Thyroid gland (tissue), 4 donors: ENCODE data around the gene SPDEF. TPM values are rescaled to one million over a fixed set of nuclear protein-coding genes. Genes with fewer than 3 reads are reported as not detected.

Experiments
- DNase-seq, 2 donors: peaks; one replicate each; pipeline ENCODE4 v3.0.0-alpha.2; 2019
- H3K27ac ChIP-seq, 3 donors: fragments of 200-600 bp; sonication (generic); 1 replicate in 2 of 3; 2 replicates in 1 of 3; pipeline ENCODE4 v1.5.1; 2016 to 2019; ENCODE audit warnings: mild to moderate bottlenecking in 1 of 3, moderate library complexity in 1 of 3
- H3K27me3 ChIP-seq: fragments of 200-600 bp; sonication (generic); one replicate; pipeline ENCODE4 v1.5.1; 2019
- H3K36me3 ChIP-seq, 2 donors: fragments of 200-600 bp; sonication (generic); one replicate each; pipeline ENCODE4 v1.5.1; 2016 to 2019
- H3K4me1 ChIP-seq, 2 donors: fragments of 200-600 bp; sonication (generic); one replicate each; pipeline ENCODE4 v1.5.1; 2017 to 2019
- H3K4me3 ChIP-seq, 3 donors: fragments of 200-600 bp; sonication (generic); replicated peaks in 1 of 3; 1 replicate in 2 of 3; 2 replicates in 1 of 3; pipeline ENCODE4 v1.5.1; 2016; ENCODE audit warnings: mild to moderate bottlenecking in 1 of 3
- H3K9me3 ChIP-seq: fragments of 200-600 bp; sonication (generic); one replicate; pipeline ENCODE4 v1.5.1; 2017
- POLR2A ChIP-seq, 2 donors: fragments of 450-650 bp; IDR thresholded peaks; one replicate each; pipeline ENCODE4 v1.6.1; 2017; ENCODE audit warnings: antibody characterized with exemption in 2 of 2, mild to moderate bottlenecking in 2 of 2, moderate library complexity in 1 of 2
- WGBS, 2 donors: methylation state at CpG; one replicate each; pipeline ENCODE4 v1.1.5; 2017; 5-methylcytosine and 5-hydroxymethylcytosine counted together
- intact Hi-C: fragments of 100-400 bp; cut with DNase I; formaldehyde crosslinking; loops from one replicate; pipeline ENCODE4 v1.15.1; 2023
- total RNA-seq, 4 donors: library from RNA; depleted of rRNA; stranded (reverse); fragments of >200 nt; gene quantifications; one replicate each; pipeline ENCODE4 v1.2.3, GENCODE V29; 2016
- TF ChIP-seq, protein P1 (sequence below), 6 experiments: fragments of 200-600 bp in 3 of 6; fragments of 450-650 bp in 3 of 6; sonication (generic) in 3 of 6; IDR thresholded peaks; one replicate each; pipeline ENCODE4 v1.5.1; 2016 to 2019; ENCODE audit warnings: antibody characterized with exemption in 6 of 6, mild to moderate bottlenecking in 2 of 6, inconsistent platforms in 1 of 6, moderate library complexity in 1 of 6

SPDEF gene
- total RNA-seq, 4 donors from 2014 or later = not detected

- no peak for DNase-seq
- no peak overlapping the region for H3K27ac ChIP-seq
- no peaks in the 10 kb centered on the region for H3K27me3 ChIP-seq
- no peaks in the 10 kb centered on the region for H3K36me3 ChIP-seq
- no peak for TF ChIP-seq POLR2A (IDR thresholded peaks at IDR 0.05)
- TF ChIP-seq, protein P1, sequence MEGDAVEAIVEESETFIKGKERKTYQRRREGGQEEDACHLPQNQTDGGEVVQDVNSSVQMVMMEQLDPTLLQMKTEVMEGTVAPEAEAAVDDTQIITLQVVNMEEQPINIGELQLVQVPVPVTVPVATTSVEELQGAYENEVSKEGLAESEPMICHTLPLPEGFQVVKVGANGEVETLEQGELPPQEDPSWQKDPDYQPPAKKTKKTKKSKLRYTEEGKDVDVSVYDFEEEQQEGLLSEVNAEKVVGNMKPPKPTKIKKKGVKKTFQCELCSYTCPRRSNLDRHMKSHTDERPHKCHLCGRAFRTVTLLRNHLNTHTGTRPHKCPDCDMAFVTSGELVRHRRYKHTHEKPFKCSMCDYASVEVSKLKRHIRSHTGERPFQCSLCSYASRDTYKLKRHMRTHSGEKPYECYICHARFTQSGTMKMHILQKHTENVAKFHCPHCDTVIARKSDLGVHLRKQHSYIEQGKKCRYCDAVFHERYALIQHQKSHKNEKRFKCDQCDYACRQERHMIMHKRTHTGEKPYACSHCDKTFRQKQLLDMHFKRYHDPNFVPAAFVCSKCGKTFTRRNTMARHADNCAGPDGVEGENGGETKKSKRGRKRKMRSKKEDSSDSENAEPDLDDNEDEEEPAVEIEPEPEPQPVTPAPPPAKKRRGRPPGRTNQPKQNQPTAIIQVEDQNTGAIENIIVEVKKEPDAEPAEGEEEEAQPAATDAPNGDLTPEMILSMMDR (IDR thresholded peaks at IDR 0.05) = no peak
- no peaks in the 10 kb centered on the region for H3K9me3 ChIP-seq
- no peak overlapping the region for H3K4me3 ChIP-seq
- 79 to 80% methylated on average over 10 of the region's 10 CpGs for WGBS, 2 donors
- intact Hi-C loops = no loop called here
- H3K4me1 ChIP-seq = no peaks in the 10 kb centered on the region
Measured at GRCh38 chr6:34497411-34497810, 58.7 kb downstream of the SPDEF start.

GRCh38 chr6:34496103-34496685 is 59.9 kb downstream of the SPDEF start:
- DNase-seq = no peak
- H3K9me3 ChIP-seq = no peaks in the 10 kb centered on the region
- H3K27ac ChIP-seq = no peak overlapping the region
- 39 to 68% methylated on average over 3 to 9 of the region's 9 CpGs for WGBS, 2 donors
- no peak overlapping the region for H3K4me3 ChIP-seq
- TF ChIP-seq, protein P1 (IDR thresholded peaks at IDR 0.05) = no peak
- TF ChIP-seq POLR2A (IDR thresholded peaks at IDR 0.05) = no peak
- H3K4me1 ChIP-seq = no peaks in the 10 kb centered on the region
- intact Hi-C loops = no loop called here
- H3K36me3 ChIP-seq = no peaks in the 10 kb centered on the region
- no peaks in the 10 kb centered on the region for H3K27me3 ChIP-seq

- Histone ChIP-seq H3K27me3 (no peaks in the 10 kb centered on the region), H3K27ac (no peak overlapping the region), H3K36me3 (no peaks in the 10 kb centered on the region), H3K4me3 (no peak overlapping the region), H3K9me3 (no peaks in the 10 kb centered on the region), H3K4me1 (no peaks in the 10 kb centered on the region)
- TF ChIP-seq, protein P1 (IDR thresholded peaks at IDR 0.05) = no peak
- no peak for TF ChIP-seq POLR2A (IDR thresholded peaks at IDR 0.05)
- no peak for DNase-seq
- 78 to 80% methylated on average over 3 of the region's 3 CpGs for WGBS, 2 donors
- intact Hi-C loops = no loop called here
Measured at GRCh38 chr6:34494973-34495372, 61.2 kb downstream of the SPDEF start.

DNA sequence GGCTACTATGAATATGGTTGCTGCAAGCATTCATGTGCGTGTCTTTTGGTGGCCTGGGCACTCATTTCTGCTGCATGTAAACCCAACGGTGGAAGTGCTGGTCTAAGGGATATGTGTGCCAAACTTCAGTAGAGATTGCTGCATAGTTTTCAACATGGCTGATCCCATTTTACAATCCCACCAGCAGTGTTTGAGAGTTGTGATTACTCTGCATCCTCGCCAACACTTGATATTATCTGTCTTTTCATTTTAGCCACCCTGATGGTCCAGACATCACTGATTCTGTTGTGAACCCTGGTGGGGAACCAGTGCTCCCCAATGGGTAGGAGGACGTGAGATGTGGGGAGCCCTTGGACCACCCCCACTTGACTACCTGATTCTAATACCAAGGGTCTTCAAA is 62.8 kb downstream of the SPDEF start:
- H3K36me3 ChIP-seq = no peaks in the 10 kb centered on the region
- intact Hi-C loops = no loop called here
- H3K4me3 ChIP-seq = no peak overlapping the region
- TF ChIP-seq, protein P1 (IDR thresholded peaks at IDR 0.05) = no peak
- TF ChIP-seq POLR2A (IDR thresholded peaks at IDR 0.05) = no peak
- DNase-seq = no peak
- no peaks in the 10 kb centered on the region for H3K9me3 ChIP-seq
- no peaks in the 10 kb centered on the region for H3K4me1 ChIP-seq
- H3K27ac ChIP-seq = no peak overlapping the region
- 78 to 94% methylated on average over 4 of the region's 4 CpGs for WGBS, 2 donors
- H3K27me3 ChIP-seq = no peaks in the 10 kb centered on the region

- no peak for DNase-seq
- intact Hi-C loops = no loop called here
- no peak overlapping the region for H3K4me3 ChIP-seq
- no peaks in the 10 kb centered on the region for H3K27me3 ChIP-seq
- TF ChIP-seq, protein P1 (IDR thresholded peaks at IDR 0.05) = no peak
- no peak for TF ChIP-seq POLR2A (IDR thresholded peaks at IDR 0.05)
- no peaks in the 10 kb centered on the region for H3K36me3 ChIP-seq
- WGBS, 2 donors = 55 to 70% methylated on average over 10 of the region's 10 CpGs
- H3K27ac ChIP-seq = no peak overlapping the region
- H3K4me1 ChIP-seq = no peaks in the 10 kb centered on the region
- no peaks in the 10 kb centered on the region for H3K9me3 ChIP-seq
Measured at GRCh38 chr6:34491091-34491430, 65.1 kb downstream of the SPDEF start.
